Activated B cell treated with CpG ODN at 0.5 μM for 24 hours (primary cell): ENCODE results near the gene B4GALT2. TPM values are rescaled to one million over a fixed set of nuclear protein-coding genes. Genes with fewer than 3 reads are reported as not detected.

Experiments used
- ATAC-seq: fragments of 200-7000 bp; cut with Tn5 transposase; one replicate; pipeline ENCODE4 v1.10.0; 2021; ENCODE audit warnings: low read depth, mild to moderate bottlenecking, moderate library complexity
- CTCF ChIA-PET: fragments of 350-600 bp; sonication (Branson Sonifier 250); formaldehyde crosslinking; loops from one replicate; lab custom pipeline; 2021; ENCODE audit warnings: antibody characterized with exemption; lab: Charles Lee
- POLR2A ChIA-PET: fragments of 350-600 bp; sonication (Branson Sonifier 250); formaldehyde crosslinking; loops from one replicate; lab custom pipeline; 2021; ENCODE audit warnings: antibody characterized with exemption; lab: Charles Lee
- DNase-seq: peaks from one replicate; pipeline ENCODE4 v3.0.0; 2022
- H3K27ac Mint-ChIP-seq: one replicate; pipeline ENCODE4 v1.8.0; 2020; ENCODE audit warnings: mixed read lengths
- H3K27me3 Mint-ChIP-seq: one replicate; pipeline ENCODE4 v1.8.0; 2021; ENCODE audit warnings: mixed read lengths
- H3K36me3 Mint-ChIP-seq: one replicate; pipeline ENCODE4 v1.8.0; 2021; ENCODE audit warnings: low read depth, mixed read lengths
- H3K4me1 Mint-ChIP-seq: one replicate; pipeline ENCODE4 v1.8.0; 2021; ENCODE audit warnings: mixed read lengths
- H3K4me3 Mint-ChIP-seq: one replicate; pipeline ENCODE4 v1.8.0; 2020; ENCODE audit warnings: mild to moderate bottlenecking, mixed read lengths
- H3K9me3 Mint-ChIP-seq: one replicate; pipeline ENCODE4 v1.8.0; 2020; ENCODE audit warnings: mixed read lengths
- intact Hi-C: fragments of 100-400 bp; cut with micrococcal nuclease; formaldehyde crosslinking; loops from one replicate; pipeline ENCODE4 v1.15.1; 2024
- total RNA-seq: library from RNA; stranded (reverse); gene quantifications from 2 replicates; pipeline ENCODE4 v1.2.3, GENCODE V29; 2022
- TF ChIP-seq, protein P1 (sequence below): fragments of 200-600 bp; IDR thresholded peaks from one replicate; pipeline ENCODE4 v1.8.0; 2022; ENCODE audit warnings: antibody characterized with exemption, mild to moderate bottlenecking

The B4GALT2 gene
- total RNA-seq, 1 donor from 2014 or later, result 8.1 TPM

DNA sequence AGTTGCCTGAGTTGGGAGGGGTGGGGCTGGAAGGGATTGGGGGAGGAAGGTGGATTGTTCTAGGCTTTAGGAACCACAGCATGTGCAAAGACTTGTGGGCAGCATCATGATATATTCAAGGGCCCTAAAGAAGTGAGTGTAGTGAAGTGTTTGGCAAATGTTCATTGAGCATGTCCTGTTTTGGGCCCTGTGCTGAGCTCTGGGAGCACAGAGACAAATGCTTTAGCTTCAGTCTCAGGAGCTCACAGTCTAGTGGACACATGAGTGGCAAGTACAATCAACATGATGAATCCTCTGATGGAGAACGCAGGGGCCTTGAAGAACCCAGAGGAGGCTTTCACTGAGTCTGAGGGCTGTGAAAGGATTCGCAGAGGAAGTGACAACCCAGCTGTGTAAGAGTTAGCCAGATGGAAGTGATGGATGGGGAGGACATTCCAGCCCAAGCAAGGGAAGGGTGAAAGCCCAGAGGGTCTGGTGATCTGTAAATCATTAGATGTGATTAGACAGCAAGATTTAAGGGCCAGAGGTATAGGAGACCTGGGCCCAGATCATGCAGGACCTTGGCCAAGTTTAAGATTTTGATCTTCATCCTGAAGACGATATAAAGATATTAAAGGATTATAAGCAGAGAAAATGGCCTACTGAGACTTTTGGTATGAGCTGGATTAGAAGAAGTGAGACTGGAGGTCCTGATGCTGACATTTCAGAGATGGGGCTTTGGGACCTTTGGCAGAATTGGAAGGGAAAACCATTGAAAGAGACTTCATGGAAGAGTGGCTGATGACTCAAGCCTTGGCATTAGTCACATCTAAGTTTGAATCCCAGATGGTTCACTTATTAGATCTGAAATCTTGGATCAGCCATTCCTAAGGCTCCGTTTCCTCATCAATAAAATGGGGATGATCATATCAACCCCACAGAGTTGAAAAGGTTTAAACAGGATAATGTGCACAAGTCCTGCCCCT is 27.7 kb upstream of the B4GALT2 start:
- peaks cover 16% of the 10 kb centered on the region for H3K36me3 Mint-ChIP-seq
- no peaks in the 10 kb centered on the region for H3K27me3 Mint-ChIP-seq
- intact Hi-C loops, result no loop called here
- ChIA-PET CTCF (no interaction called here), POLR2A (no interaction called here)
- ATAC-seq, result no peak
- no peak overlapping the region for H3K27ac Mint-ChIP-seq
- no peak for DNase-seq
- TF ChIP-seq, protein P1, sequence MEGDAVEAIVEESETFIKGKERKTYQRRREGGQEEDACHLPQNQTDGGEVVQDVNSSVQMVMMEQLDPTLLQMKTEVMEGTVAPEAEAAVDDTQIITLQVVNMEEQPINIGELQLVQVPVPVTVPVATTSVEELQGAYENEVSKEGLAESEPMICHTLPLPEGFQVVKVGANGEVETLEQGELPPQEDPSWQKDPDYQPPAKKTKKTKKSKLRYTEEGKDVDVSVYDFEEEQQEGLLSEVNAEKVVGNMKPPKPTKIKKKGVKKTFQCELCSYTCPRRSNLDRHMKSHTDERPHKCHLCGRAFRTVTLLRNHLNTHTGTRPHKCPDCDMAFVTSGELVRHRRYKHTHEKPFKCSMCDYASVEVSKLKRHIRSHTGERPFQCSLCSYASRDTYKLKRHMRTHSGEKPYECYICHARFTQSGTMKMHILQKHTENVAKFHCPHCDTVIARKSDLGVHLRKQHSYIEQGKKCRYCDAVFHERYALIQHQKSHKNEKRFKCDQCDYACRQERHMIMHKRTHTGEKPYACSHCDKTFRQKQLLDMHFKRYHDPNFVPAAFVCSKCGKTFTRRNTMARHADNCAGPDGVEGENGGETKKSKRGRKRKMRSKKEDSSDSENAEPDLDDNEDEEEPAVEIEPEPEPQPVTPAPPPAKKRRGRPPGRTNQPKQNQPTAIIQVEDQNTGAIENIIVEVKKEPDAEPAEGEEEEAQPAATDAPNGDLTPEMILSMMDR, result no peak
- H3K4me3 Mint-ChIP-seq, result peak overlapping the region; percentile 1
- H3K9me3 Mint-ChIP-seq, result no peaks in the 10 kb centered on the region
- H3K4me1 Mint-ChIP-seq, result peaks cover 25% of the 10 kb centered on the region

DNA sequence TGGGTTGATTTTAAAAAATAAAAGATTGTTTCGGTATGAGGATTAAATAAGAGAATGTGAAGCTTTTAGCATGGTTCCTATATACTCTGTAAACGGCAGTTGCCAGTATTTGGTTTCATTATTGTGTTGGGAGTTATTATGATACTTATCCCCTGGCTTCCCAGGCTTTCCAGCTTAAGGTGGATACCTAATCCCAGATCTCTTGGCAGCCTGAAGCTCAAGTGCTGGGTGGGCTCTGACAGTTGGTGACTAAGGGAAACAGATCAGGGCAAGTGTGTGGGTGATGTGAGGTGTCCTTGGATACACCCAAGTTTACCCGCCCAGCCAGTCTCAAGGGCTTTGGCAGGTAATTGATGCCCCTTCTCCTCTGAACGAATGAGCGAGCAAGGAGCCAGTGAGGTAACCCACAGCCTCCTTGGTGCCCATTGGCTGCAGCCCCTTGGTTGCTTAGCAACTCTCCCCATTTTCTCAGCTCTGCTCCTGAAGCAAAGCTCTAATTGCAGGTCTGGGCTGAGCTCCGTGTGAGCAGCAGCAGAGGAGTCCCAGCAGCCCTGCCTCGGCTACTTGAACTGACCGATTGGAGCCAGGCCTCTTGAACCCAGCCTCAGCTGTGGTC is 26.2 kb upstream of the B4GALT2 start:
- CTCF ChIA-PET, result interaction anchor here (1.2 kb wide), 1 partner anchor 84 kb away, joined by 3 read pairs; no protein-coding TSS in a partner anchor
- H3K4me3 Mint-ChIP-seq, result no peak overlapping the region
- H3K4me1 Mint-ChIP-seq, result peaks cover 17% of the 10 kb centered on the region

DNA sequence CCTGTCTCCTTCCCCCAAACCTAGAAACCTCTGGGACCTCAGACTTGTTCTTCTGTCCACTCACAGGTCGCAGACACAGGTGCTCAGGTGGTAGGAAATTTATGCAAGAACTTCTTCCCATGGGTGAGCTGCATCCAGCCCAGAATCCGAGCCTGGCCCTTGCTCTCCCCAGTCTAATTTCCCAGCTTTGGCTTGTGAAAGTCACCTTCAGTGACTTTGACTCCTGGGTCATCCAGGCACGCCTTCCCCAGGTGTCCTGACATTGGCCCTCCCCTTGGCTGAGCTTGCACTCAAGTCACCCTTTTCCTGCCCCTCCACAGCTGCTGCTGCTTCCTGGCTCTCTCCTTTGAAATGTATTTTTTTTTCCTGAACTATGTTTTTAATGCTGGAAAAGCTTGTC is 25.6 kb upstream of the B4GALT2 start:
- ChIA-PET POLR2A (interaction anchor here (0.6 kb wide), 1 partner anchor 45 kb away, joined by 3 read pairs; no protein-coding TSS in a partner anchor), CTCF (interaction anchor here (1.2 kb wide), 1 partner anchor 83 kb away, joined by 3 read pairs; no protein-coding TSS in a partner anchor)
- Mint-ChIP-seq H3K27ac (no peak overlapping the region), H3K4me3 (no peak overlapping the region), H3K9me3 (no peaks in the 10 kb centered on the region), H3K36me3 (peaks cover 26% of the 10 kb centered on the region), H3K4me1 (peaks cover 12% of the 10 kb centered on the region), H3K27me3 (no peaks in the 10 kb centered on the region)
- intact Hi-C loops, result no loop called here
- TF ChIP-seq, protein P1, result no peak
- ATAC-seq (no peak), DNase-seq (no peak)

More for the DNA sequence above, 26.2 kb upstream of the B4GALT2 start:
- Mint-ChIP-seq H3K27me3 (no peaks in the 10 kb centered on the region), H3K36me3 (peaks cover 21% of the 10 kb centered on the region), H3K9me3 (no peaks in the 10 kb centered on the region), H3K27ac (no peak overlapping the region)
- DNase-seq (no peak), ATAC-seq (no peak)
- intact Hi-C loops, result no loop called here
- TF ChIP-seq, protein P1, result no peak
- POLR2A ChIA-PET, result no interaction called here

DNA sequence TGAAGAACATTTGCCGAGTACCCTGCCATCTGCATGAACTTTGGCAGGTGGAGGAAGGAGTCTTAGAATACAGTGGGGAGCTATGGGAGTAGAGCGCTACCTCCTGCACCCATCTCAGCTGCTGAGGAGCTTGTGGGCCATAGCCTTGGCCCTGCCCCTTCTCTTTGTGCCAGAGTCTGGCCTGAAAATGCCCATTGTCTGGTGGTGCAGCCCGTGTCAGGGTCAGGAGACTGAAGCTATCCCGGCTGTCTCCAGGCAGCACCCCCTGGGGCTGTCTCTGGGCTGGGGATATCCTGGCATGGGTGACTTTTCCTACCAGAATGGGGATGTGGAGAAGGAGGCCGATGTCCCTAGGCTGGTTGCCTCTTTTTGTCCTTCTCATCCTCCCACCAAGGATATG is 25.0 kb upstream of the B4GALT2 start:
- TF ChIP-seq, protein P1, result no peak
- Mint-ChIP-seq H3K27ac (no peak overlapping the region), H3K4me1 (peaks cover 9% of the 10 kb centered on the region), H3K9me3 (no peaks in the 10 kb centered on the region), H3K36me3 (peaks cover 33% of the 10 kb centered on the region), H3K4me3 (no peak overlapping the region), H3K27me3 (no peaks in the 10 kb centered on the region)
- intact Hi-C loops, result no loop called here
- DNase-seq, result no peak
- POLR2A ChIA-PET, result interaction anchor here (1.2 kb wide), 1 partner anchor 7 kb away, joined by 4 read pairs; the partner anchor contains the start of gene IPO13
- CTCF ChIA-PET, result interaction anchor here (1.2 kb wide), 1 partner anchor 83 kb away, joined by 3 read pairs; no protein-coding TSS in a partner anchor
- no peak for ATAC-seq

DNA sequence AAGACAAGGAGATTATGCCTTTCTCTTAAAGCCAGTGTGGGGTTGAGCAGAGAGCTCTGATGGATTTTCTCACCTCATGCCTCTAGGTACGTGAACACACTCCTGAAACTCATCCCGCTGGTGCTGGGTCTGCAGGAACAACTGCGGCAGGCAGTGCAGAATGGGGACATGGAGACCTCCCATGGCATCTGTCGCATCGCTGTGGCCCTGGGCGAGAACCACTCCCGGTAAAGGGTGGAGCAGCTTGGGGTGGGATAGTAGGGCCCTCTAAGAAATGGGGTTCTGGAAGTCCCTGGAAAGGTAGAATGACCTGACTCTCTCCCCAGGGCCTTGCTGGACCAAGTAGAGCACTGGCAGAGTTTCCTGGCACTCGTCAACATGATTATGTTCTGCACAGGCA is 22.8 kb upstream of the B4GALT2 start:
- H3K36me3 Mint-ChIP-seq, result peaks cover 32% of the 10 kb centered on the region
- no peaks in the 10 kb centered on the region for H3K9me3 Mint-ChIP-seq
- intact Hi-C loops, result no loop called here
- POLR2A ChIA-PET, result no interaction called here
- DNase-seq (no peak), ATAC-seq (no peak)
- CTCF ChIA-PET, result no interaction called here
- TF ChIP-seq, protein P1, result no peak
- H3K27ac Mint-ChIP-seq, result no peak overlapping the region
- H3K4me3 Mint-ChIP-seq, result no peak overlapping the region
- H3K27me3 Mint-ChIP-seq, result no peaks in the 10 kb centered on the region
- peaks cover 5% of the 10 kb centered on the region for H3K4me1 Mint-ChIP-seq
